ENCODE measurements around the gene STK11IP. TPM values are rescaled to one million over a fixed set of nuclear protein-coding genes. Genes with fewer than 3 reads are reported as not detected.

The STK11IP gene
- total and polyA plus RNA-seq, 7 experiments from 2014 or later = 6.8 to 46.4 (median 42.1) TPM

Small RNA genes lying within 50 kb of the gene (microRNA-seq; reads per million reads assigned to microRNA genes)
- gene MIR3132 (ENCODE audit: borderline microRNAs expressed) = not detected

Other genes starting within 250 kb of the STK11IP start
- 100 to 1,000 TPM in 1 of 5 experiments, 10 to 100 TPM in 4; 72.3 to 115 (median 73.9) TPM for gene DNPEP, start 209.9 kb upstream of the STK11IP start, total RNA-seq
- 10 to 100 TPM; 57.5 to 61.2 TPM for gene DNPEP, start 209.9 kb upstream of the STK11IP start, polyA plus RNA-seq
- gene DES, start 179.5 kb upstream of the STK11IP start, total RNA-seq = 1 to 10 TPM in 1 of 5 experiments, not detected in 4; 1.5 TPM
- not detected for gene DES, start 179.5 kb upstream of the STK11IP start, polyA plus RNA-seq
- 10 to 100 TPM in 4 of 5 experiments, under 1 TPM in 1; 0.41 to 23.2 (median 15.0) TPM for gene SPEG, start 163.0 kb upstream of the STK11IP start, total RNA-seq
- gene SPEG, start 163.0 kb upstream of the STK11IP start, polyA plus RNA-seq = under 1 TPM; 0.26 to 0.76 TPM
- gene GMPPA, start 99.0 kb upstream of the STK11IP start, total RNA-seq = 10 to 100 TPM; 22.4 to 58.3 (median 37.2) TPM
- 10 to 100 TPM; 11.8 to 23.8 TPM for gene GMPPA, start 99.0 kb upstream of the STK11IP start, polyA plus RNA-seq
- under 1 TPM in 4 of 5 experiments, not detected in 1; 0.12 to 0.49 (median 0.17) TPM for gene ASIC4, start 83.4 kb upstream of the STK11IP start, total RNA-seq
- gene ASIC4, start 83.4 kb upstream of the STK11IP start, polyA plus RNA-seq = not detected
- 10 to 100 TPM in 1 of 5 experiments, 1 to 10 TPM in 4; 4.3 to 15.3 (median 5.7) TPM for gene CHPF, start 54.0 kb upstream of the STK11IP start, total RNA-seq
- 1 to 10 TPM; 4.1 to 7.8 TPM for gene CHPF, start 54.0 kb upstream of the STK11IP start, polyA plus RNA-seq
- gene TMEM198, start 53.8 kb upstream of the STK11IP start, total RNA-seq = under 1 TPM in 4 of 5 experiments, not detected in 1; 0.45 to 0.69 (median 0.50) TPM
- not detected for gene TMEM198, start 53.8 kb upstream of the STK11IP start, polyA plus RNA-seq
- 1 to 10 TPM in 2 of 5 experiments, under 1 TPM in 1, not detected in 2; 0.19 to 7.1 (median 4.0) TPM for gene OBSL1, start 26.3 kb upstream of the STK11IP start, total RNA-seq
- not detected for gene OBSL1, start 26.3 kb upstream of the STK11IP start, polyA plus RNA-seq
- under 1 TPM in 1 of 5 experiments, not detected in 4; 0.21 TPM for gene INHA, start 25.5 kb upstream of the STK11IP start, total RNA-seq
- gene INHA, start 25.5 kb upstream of the STK11IP start, polyA plus RNA-seq = not detected
- 1 to 10 TPM in 1 of 5 experiments, under 1 TPM in 2, not detected in 2; 0.19 to 3.4 (median 0.34) TPM for gene SLC4A3, start 29.8 kb downstream of the STK11IP start, total RNA-seq
- not detected for gene SLC4A3, start 29.8 kb downstream of the STK11IP start, polyA plus RNA-seq